Measurements from ENCODE around the gene PDGFRB.

Gene PDGFRB

DNA sequence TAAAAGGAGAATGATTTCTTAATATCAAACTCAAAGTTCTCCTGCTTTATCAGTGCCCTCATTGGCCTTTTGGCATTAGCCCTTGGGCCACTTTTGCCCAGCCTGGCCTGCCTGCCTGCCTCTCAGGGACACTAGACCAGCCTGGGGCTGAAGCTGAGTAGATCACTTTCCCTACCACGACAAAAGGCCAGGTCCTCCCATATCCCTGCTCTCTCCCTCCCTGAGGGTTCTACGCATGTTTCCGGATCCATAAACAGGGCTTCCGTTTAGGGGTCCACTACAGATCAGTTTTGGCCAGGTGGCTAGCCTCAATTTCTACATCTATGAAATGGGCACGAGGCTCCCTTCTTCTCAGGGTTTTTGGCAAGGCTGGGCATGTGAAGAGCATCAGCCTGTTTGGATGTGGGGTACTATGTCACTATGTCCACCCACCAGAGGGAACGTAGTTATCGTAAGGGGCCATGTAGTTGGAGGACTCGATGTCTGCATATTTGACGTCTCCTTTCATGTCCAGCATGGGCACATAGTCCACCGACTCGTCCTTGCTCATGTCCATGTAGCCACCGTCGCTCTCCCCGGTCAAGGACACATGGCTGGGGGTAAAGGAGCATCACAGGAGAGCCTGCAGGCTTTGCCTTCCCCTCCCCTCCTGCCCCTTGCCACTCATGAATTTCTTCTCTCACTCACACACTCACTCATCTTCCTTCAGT, 34.0 kb downstream of the PDGFRB start:
- Histone ChIP-seq H3K4me1 (ENCODE audit: control insufficient read depth, insufficient read depth, low read length) (no peaks in the 10 kb centered on the region), H3K9ac (ENCODE audit: low read length) (no peak overlapping the region), H3K9me3 (ENCODE audit: control insufficient read depth, insufficient read depth, low read depth, low read length) (no peaks in the 10 kb centered on the region), H3K27me3 (ENCODE audit: control insufficient read depth, insufficient read depth, low read length) (no peaks in the 10 kb centered on the region), H3K27ac (ENCODE audit: low read depth, low read length) (no peak overlapping the region), H3K4me3 (ENCODE audit: low read depth, low read length) (no peak overlapping the region), H3K36me3 (ENCODE audit: control insufficient read depth, insufficient read depth, low read length) (peaks cover 26% of the 10 kb centered on the region; the same call in 1 of the 2 replicates)

DNA sequence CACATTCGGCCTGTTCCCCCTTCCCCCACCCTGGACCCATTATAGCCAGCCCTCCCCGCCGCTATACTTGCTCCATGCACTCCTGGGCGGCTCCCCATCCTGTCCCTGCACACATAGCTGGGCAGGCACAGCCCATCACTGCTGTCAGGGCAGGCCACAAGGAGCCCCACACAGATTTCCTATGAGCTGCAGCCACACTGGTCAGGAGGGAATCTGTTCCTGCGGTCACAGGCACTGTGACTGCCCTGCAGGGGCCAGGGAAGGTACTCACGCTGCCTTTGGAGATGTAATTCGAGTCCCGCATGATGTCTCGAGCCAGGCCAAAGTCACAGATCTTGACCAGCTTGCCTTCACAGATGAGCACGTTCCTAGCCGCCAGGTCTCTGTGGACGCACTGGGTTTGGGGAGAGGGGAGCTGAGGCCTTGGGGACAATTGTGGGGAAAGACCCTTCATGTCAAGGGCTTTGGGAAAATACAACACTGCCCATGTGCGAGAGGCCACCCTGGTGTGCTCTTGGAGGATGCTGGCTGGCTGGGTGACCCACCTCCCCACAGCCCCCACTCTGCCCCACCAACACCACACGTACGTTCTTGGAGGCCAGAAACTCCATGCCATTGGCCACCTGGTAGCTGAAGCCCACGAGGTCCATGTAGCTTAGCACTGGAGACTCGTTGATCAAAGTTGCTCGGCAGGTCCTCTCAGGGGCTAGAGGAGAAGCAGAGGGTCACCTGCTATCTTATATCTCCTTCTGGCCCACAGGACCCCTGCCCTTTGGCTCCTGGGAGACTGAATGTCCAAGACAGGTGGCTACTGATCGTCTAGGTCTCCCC, 34.8 kb downstream of the PDGFRB start:
- no peaks in the 10 kb centered on the region for H3K9me3 ChIP-seq (ENCODE audit: control insufficient read depth, insufficient read depth, low read depth, low read length)
- no peak overlapping the region for H3K27ac ChIP-seq (ENCODE audit: low read depth, low read length)
- no peak overlapping the region for H3K4me3 ChIP-seq (ENCODE audit: low read depth, low read length)
- no peaks in the 10 kb centered on the region for H3K4me1 ChIP-seq (ENCODE audit: control insufficient read depth, insufficient read depth, low read length)
- H3K9ac ChIP-seq (ENCODE audit: low read length) = no peak overlapping the region
- no peaks in the 10 kb centered on the region for H3K27me3 ChIP-seq (ENCODE audit: control insufficient read depth, insufficient read depth, low read length)
- H3K36me3 ChIP-seq (ENCODE audit: control insufficient read depth, insufficient read depth, low read length) = peaks cover 22% of the 10 kb centered on the region; the same call in 1 of the 2 replicates

DNA sequence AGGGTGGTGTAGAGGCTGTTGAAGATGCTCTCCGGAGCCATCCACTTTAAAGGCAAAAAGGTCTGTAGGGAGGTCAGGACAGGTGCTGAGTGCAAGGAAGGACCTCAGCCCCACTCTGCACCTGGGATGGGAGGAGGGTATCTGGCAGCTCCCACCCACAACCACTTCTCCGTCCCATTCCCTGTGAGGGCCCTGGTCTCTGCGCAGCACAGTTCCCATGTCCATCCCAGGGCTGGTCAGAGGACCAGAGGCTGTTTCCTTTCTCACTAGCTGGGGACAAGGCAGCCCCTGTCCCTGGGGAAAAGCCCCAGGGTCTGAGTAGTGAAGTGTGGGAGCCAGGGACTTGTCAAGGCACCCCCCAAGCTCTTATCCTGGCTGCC, 35.6 kb downstream of the PDGFRB start:
- peaks cover 17% of the 10 kb centered on the region; the same call in 1 of the 2 replicates for H3K36me3 ChIP-seq (ENCODE audit: control insufficient read depth, insufficient read depth, low read length)

DNA sequence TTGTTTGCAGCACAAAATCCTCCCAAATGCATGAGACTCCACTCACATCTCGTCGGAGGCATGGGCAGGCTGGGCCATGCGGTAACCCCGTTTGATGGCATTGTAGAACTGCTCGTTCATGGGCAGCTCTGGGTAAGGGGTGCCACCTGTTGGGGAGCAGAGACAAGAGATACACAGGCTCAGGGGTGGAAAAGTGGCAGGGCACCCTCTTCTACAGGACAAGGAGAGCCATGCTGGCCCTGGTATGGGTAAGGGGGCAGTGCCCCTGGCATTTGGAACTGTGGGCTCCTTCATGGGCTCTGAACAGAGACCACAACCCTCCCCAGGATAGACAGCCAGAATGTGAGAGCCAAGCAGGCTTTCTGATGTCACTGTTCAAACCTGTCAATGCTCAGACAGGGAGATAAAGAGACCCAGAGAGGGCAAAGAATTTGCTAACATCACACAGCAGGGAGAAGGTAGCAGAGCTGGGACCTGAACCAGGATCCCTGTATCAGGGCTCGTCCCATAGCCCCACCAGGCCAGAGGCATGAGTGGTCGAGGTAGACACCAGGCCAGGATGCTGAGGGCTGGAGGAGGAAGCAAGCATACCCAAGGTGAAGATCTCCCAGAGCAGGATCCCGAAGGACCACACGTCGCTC, 36.1 kb downstream of the PDGFRB start:
- no peaks in the 10 kb centered on the region for H3K27me3 ChIP-seq (ENCODE audit: control insufficient read depth, insufficient read depth, low read length)
- no peaks in the 10 kb centered on the region for H3K9me3 ChIP-seq (ENCODE audit: control insufficient read depth, insufficient read depth, low read depth, low read length)
- no peak overlapping the region for H3K9ac ChIP-seq (ENCODE audit: low read length)
- no peak overlapping the region for H3K27ac ChIP-seq (ENCODE audit: low read depth, low read length)
- no peak overlapping the region for H3K4me3 ChIP-seq (ENCODE audit: low read depth, low read length)
- peaks cover 15% of the 10 kb centered on the region; the same call in 1 of the 2 replicates for H3K36me3 ChIP-seq (ENCODE audit: control insufficient read depth, insufficient read depth, low read length)
- no peaks in the 10 kb centered on the region for H3K4me1 ChIP-seq (ENCODE audit: control insufficient read depth, insufficient read depth, low read length)

More for the DNA sequence above, 35.6 kb downstream of the PDGFRB start:
- Histone ChIP-seq H3K9ac (ENCODE audit: low read length) (no peak overlapping the region), H3K9me3 (ENCODE audit: control insufficient read depth, insufficient read depth, low read depth, low read length) (no peaks in the 10 kb centered on the region), H3K4me3 (ENCODE audit: low read depth, low read length) (no peak overlapping the region), H3K27me3 (ENCODE audit: control insufficient read depth, insufficient read depth, low read length) (no peaks in the 10 kb centered on the region), H3K27ac (ENCODE audit: low read depth, low read length) (no peak overlapping the region), H3K4me1 (ENCODE audit: control insufficient read depth, insufficient read depth, low read length) (no peaks in the 10 kb centered on the region)

DNA sequence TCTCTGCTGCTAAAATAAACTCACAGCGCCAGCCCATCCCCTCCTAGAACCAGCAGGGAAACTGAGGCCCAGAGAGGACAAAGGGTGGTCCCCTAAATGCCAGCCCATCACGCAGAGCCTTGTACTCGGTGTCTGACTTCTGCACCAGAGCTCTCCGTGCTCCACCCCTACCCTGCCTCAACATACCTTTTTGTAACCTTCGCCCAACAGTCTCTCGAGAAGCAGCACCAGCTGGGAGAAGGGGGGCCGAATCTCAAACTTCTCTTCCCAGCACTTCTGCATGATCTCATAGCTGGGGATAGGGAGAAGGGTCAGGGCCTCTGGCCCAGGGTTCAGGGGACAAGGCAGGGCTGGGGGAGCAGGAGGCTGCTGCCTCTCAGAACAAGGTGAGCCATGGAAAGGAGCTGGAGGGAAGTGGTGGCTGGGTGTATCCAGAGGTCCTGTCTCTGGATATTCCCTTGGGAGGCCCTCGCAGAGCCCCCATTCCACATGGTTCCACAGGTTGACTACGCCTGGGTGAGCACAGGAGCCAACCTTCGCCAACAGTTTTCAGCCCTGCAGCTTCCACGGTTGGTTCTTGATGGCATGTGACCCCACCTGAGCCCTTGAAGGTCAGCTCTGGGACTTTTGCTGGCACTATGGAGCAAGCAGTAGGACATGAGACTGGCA, 37.0 kb downstream of the PDGFRB start:
- Histone ChIP-seq H3K4me1 (ENCODE audit: control insufficient read depth, insufficient read depth, low read length) (no peaks in the 10 kb centered on the region), H3K36me3 (ENCODE audit: control insufficient read depth, insufficient read depth, low read length) (peaks cover 15% of the 10 kb centered on the region; the same call in 1 of the 2 replicates), H3K27ac (ENCODE audit: low read depth, low read length) (no peak overlapping the region), H3K27me3 (ENCODE audit: control insufficient read depth, insufficient read depth, low read length) (no peaks in the 10 kb centered on the region), H3K4me3 (ENCODE audit: low read depth, low read length) (no peak overlapping the region), H3K9ac (ENCODE audit: low read length) (no peak overlapping the region), H3K9me3 (ENCODE audit: control insufficient read depth, insufficient read depth, low read depth, low read length) (no peaks in the 10 kb centered on the region)

DNA sequence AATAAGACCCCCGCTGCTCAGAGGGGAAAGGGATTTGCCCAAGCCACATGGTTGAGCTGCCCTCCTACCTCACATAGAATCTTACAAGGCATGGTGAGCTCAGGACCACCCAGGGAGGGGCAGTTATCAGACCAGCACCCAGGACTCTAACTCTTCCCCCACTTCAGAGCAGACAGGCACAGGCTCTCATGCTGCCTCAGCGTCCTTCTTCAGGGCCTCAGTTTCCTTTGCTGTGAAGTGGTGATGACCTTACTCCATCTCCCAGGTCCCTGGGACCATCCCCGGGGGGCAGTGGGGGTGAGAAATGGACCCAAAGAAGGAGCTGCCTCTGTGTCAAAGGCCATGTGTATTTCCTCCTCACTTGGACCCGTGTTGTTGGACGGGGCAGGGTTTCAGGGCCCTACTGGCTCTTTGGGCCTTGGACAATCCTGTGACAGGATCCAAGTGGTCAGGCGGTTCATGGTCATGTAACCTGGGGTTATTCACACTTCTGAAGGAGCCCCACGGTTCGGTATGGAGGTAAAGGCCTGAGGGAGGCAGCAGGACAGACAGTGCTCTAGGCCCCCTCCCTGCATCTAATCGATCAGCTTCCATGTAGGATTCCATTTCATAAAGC, 37.6 kb downstream of the PDGFRB start:
- no peak overlapping the region for H3K27ac ChIP-seq (ENCODE audit: low read depth, low read length)
- H3K9me3 ChIP-seq (ENCODE audit: control insufficient read depth, insufficient read depth, low read depth, low read length) = no peaks in the 10 kb centered on the region
- no peaks in the 10 kb centered on the region for H3K27me3 ChIP-seq (ENCODE audit: control insufficient read depth, insufficient read depth, low read length)
- peaks cover 3% of the 10 kb centered on the region; the same call in 1 of the 2 replicates for H3K4me1 ChIP-seq (ENCODE audit: control insufficient read depth, insufficient read depth, low read length)
- H3K4me3 ChIP-seq (ENCODE audit: low read depth, low read length) = no peak overlapping the region
- no peak overlapping the region for H3K9ac ChIP-seq (ENCODE audit: low read length)
- H3K36me3 ChIP-seq (ENCODE audit: control insufficient read depth, insufficient read depth, low read length) = peaks cover 14% of the 10 kb centered on the region; the same call in 1 of the 2 replicates

DNA sequence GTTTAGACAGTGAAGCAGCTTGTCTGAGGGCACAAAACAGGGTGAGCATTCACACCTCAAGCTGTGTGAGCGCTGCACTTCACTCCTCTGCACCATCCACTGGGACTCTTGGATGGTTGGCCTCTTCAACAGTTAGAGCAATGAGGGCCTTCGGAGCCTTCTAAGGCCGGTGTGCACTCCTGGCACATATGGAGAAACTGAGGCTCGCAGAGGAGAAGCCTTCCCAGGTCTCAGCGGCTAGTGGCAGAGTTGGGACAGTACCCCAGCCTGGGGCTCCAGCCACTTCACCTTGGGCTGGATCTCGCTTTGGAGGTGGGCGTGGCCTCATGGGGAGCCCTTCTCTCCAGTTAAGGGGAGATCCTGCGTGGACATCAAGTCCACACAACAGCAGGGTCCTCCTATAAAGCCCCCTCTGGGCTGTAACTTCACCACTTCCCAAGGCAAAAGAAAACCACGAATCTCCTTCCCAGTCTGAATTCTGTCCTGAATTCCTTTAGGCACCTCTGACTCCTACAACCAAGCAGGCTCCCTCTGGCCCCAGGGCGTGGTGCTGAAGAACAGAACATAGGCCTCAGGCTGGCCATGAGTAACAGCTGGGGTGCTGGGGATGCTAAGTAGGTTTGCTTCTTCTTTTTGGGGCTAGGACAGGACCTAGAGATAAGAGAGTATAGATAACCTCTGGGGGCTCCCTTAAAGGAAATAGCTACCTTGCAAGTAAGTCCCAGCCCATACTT, 38.8 kb downstream of the PDGFRB start:
- Histone ChIP-seq H3K36me3 (ENCODE audit: control insufficient read depth, insufficient read depth, low read length) (peaks cover 13% of the 10 kb centered on the region; the same call in 1 of the 2 replicates), H3K4me1 (ENCODE audit: control insufficient read depth, insufficient read depth, low read length) (peaks cover 12% of the 10 kb centered on the region; the same call in 1 of the 2 replicates), H3K27me3 (ENCODE audit: control insufficient read depth, insufficient read depth, low read length) (no peaks in the 10 kb centered on the region), H3K9me3 (ENCODE audit: control insufficient read depth, insufficient read depth, low read depth, low read length) (no peaks in the 10 kb centered on the region), H3K9ac (ENCODE audit: low read length) (no peak overlapping the region), H3K27ac (ENCODE audit: low read depth, low read length) (no peak overlapping the region), H3K4me3 (ENCODE audit: low read depth, low read length) (no peak overlapping the region)

DNA sequence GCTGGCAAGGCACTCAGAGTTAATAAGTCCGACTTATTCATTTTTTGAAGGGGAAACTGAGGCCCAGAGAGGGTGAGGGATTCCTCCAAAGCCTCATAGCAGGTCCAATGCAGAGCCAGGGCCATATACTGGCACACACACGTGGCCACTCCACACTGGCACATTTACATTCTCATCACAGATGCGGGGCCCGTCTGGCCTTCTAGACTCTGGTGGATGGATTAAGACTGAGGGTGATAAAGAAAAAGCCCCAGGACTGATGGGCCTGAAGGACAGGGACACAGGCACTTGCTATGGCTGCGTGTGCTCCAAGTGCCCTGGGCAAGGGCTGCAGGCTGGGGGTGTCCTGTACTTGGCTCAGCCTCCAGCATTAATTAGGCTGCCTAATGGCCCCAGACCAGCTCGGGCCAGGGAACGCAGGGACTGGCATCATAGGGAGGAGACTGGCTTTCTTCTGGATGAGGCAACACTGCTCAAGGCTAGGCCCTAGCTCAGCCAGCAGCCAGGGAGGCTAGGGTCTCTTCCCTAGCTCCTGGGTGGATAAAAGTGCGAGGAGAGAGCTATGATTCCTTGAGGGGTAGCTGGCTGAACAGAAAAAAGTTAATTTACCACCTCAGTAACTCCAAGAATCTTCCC, 40.8 kb downstream of the PDGFRB start:
- peaks cover 4% of the 10 kb centered on the region; the same call in 1 of the 2 replicates for H3K36me3 ChIP-seq (ENCODE audit: control insufficient read depth, insufficient read depth, low read length)
- H3K4me1 ChIP-seq (ENCODE audit: control insufficient read depth, insufficient read depth, low read length) = peaks cover 12% of the 10 kb centered on the region; the same call in 1 of the 2 replicates
- H3K9ac ChIP-seq (ENCODE audit: low read length) = no peak overlapping the region
- no peak overlapping the region for H3K27ac ChIP-seq (ENCODE audit: low read depth, low read length)
- no peak overlapping the region for H3K4me3 ChIP-seq (ENCODE audit: low read depth, low read length)
- no peaks in the 10 kb centered on the region for H3K27me3 ChIP-seq (ENCODE audit: control insufficient read depth, insufficient read depth, low read length)
- no peaks in the 10 kb centered on the region for H3K9me3 ChIP-seq (ENCODE audit: control insufficient read depth, insufficient read depth, low read depth, low read length)

DNA sequence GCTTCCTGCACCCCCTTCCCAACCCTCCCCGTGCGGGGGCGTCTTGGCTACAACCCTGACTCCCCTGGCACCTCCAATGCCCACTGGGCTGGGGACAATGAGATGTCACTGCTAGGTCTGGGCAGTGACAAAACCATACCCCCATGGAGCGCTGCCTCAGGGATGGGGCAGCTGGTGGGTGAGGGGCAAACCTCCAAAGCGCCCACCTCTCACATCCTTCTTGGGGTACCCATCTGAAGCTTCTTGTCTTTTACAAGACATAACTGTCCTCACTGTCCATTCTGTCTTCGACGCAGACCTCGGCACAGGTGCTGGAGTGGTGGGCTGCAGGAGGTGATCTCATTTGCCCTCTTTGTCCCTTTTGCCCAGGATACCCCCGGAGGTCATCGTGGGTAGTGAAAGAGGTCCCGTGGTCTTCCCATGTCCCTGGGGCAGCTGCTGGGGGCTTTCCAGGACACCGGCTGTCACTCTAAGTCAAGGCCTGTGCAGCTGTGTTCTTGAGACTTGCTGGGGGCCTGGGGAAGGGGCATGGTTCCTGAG, 41.5 kb downstream of the PDGFRB start:
- Histone ChIP-seq H3K9me3 (ENCODE audit: control insufficient read depth, insufficient read depth, low read depth, low read length) (no peaks in the 10 kb centered on the region), H3K27me3 (ENCODE audit: control insufficient read depth, insufficient read depth, low read length) (no peaks in the 10 kb centered on the region), H3K36me3 (ENCODE audit: control insufficient read depth, insufficient read depth, low read length) (no peaks in the 10 kb centered on the region; the same call in 1 of the 2 replicates), H3K9ac (ENCODE audit: low read length) (no peak overlapping the region), H3K4me1 (ENCODE audit: control insufficient read depth, insufficient read depth, low read length) (peaks cover 12% of the 10 kb centered on the region; the same call in 1 of the 2 replicates), H3K27ac (ENCODE audit: low read depth, low read length) (no peak overlapping the region), H3K4me3 (ENCODE audit: low read depth, low read length) (no peak overlapping the region)
